Inflammatory macrophage (primary cell): ENCODE data around the gene MYBPH.

Source experiments
- DNase-seq, 2 donors: peaks; one replicate each; pipeline ENCODE4 v3.0.0-alpha.2; 2020 to 2022

MYBPH gene

GRCh38 chr1:203127666-203128430 lies 47.8 kb downstream of the MYBPH start, which contains the start of gene ADORA1:
ADORA1 (plus strand) TSS chr1:203127726; CDS start chr1:203128842, 1,116 bp downstream.
- peak; percentile 23 to 48 for DNase-seq

- DNase-seq: no peak
Measured at GRCh38 chr1:203126866-203127665, 48.6 kb downstream of the MYBPH start.

GRCh38 chr1:203126151-203126865 lies 49.3 kb downstream of the MYBPH start:
- DNase-seq: peak; percentile 71 to 78

GRCh38 chr1:203124546-203125317 lies 50.9 kb downstream of the MYBPH start:
- DNase-seq: no peak

GRCh38 chr1:203124011-203124410 lies 51.6 kb downstream of the MYBPH start:
- DNase-seq: no peak

GRCh38 chr1:203122159-203122558 lies 53.5 kb downstream of the MYBPH start:
- no peak for DNase-seq

- peak; percentile 46 to 55 for DNase-seq
Measured at GRCh38 chr1:203121186-203122015, 54.2 kb downstream of the MYBPH start.

GRCh38 chr1:203120325-203121153 lies 55.1 kb downstream of the MYBPH start:
- no peak for DNase-seq
